Astrocyte (in vitro differentiated cells and primary cell): ENCODE measurements around the gene SPDEF.

ENCODE experiments used
- CTCF ChIP-seq: IDR thresholded peaks from 2 replicates; pipeline ENCODE4 v1.5.1; 2011; ENCODE audit warnings: low read depth, mild to moderate bottlenecking, inconsistent platforms, low read length, moderate library complexity; ENCODE audit not compliant: insufficient read depth
- EZH2 ChIP-seq: IDR thresholded peaks from 2 replicates; pipeline ENCODE4 v1.6.1; 2012; ENCODE audit warnings: mild to moderate bottlenecking, low read length, inconsistent platforms; ENCODE audit not compliant: insufficient read depth

GRCh38 chr6:34578445-34579262, 22.5 kb upstream of the SPDEF start:
- TF ChIP-seq CTCF, result no peak
- TF ChIP-seq EZH2, result no peak
